Activated T-cell treated with anti-CD3 and anti-CD28 coated beads, Interleukin-2, amount 50 U/mL, for 72 hours (primary cell): ENCODE data around the gene PLEKHG5. TPM values are rescaled to one million over a fixed set of nuclear protein-coding genes. Genes with fewer than 3 reads are reported as not detected.

ENCODE experiments used
- ATAC-seq, 2 donors: fragments of 150-1000 bp; cut with Tn5 transposase; replicated peaks in 1 of 2; 2 replicates each; pipeline ENCODE4 v1.10.0; 2021; ENCODE audit warnings: moderate library complexity in 2 of 2, mild to moderate bottlenecking in 1 of 2
- DNase-seq, 2 donors: peaks; one replicate each; pipeline ENCODE4 v3.0.0; 2021 to 2022; ENCODE audit warnings: mixed read lengths in 1 of 2
- H3K27ac Mint-ChIP-seq: one replicate; pipeline ENCODE4 v1.8.0; 2022; ENCODE audit warnings: mild to moderate bottlenecking, moderate library complexity, mixed read lengths
- H3K27me3 Mint-ChIP-seq: one replicate; pipeline ENCODE4 v1.8.0; 2022; ENCODE audit warnings: low read depth, mixed read lengths
- H3K36me3 Mint-ChIP-seq, 2 donors: one replicate each; pipeline ENCODE4 v1.8.0; 2022; ENCODE audit warnings: mixed read lengths in 2 of 2, mild to moderate bottlenecking in 1 of 2; ENCODE audit not compliant: insufficient read depth in 2 of 2
- H3K4me1 Mint-ChIP-seq: one replicate; pipeline ENCODE4 v1.8.0; 2022; ENCODE audit warnings: low read depth, mixed read lengths
- H3K4me3 Mint-ChIP-seq, 2 donors: one replicate each; pipeline ENCODE4 v1.8.0; 2022; ENCODE audit warnings: mild to moderate bottlenecking in 2 of 2, mixed read lengths in 2 of 2, moderate library complexity in 2 of 2
- H3K9me3 Mint-ChIP-seq, 2 donors: one replicate each; pipeline ENCODE4 v1.8.0; 2022; ENCODE audit warnings: mixed read lengths in 2 of 2
- total RNA-seq, 2 donors: library from RNA; stranded (reverse); gene quantifications; one replicate each; pipeline ENCODE4 v1.2.3, GENCODE V29; 2022

PLEKHG5 gene
- total RNA-seq, 2 donors from 2014 or later: 2.6 to 3.2 TPM

GRCh38 chr1:6420454-6421042 is 70.9 kb downstream of the PLEKHG5 start:
- no peaks in the 10 kb centered on the region for H3K36me3 Mint-ChIP-seq
- peak overlapping the region; percentile 47 to 67 for H3K4me3 Mint-ChIP-seq
- H3K9me3 Mint-ChIP-seq: no peaks in the 10 kb centered on the region
- H3K4me1 Mint-ChIP-seq: peaks cover 15% of the 10 kb centered on the region
- DNase-seq (peak; percentile 26 to 35), ATAC-seq (no peak)
- H3K27me3 Mint-ChIP-seq: peaks cover 58% of the 10 kb centered on the region
- H3K27ac Mint-ChIP-seq: no peak overlapping the region

GRCh38 chr1:6419804-6420453 is 71.5 kb downstream of the PLEKHG5 start, which contains the start of gene HES2:
Gene HES2 (minus strand): TSS chr1:6419919. CDS start chr1:6419820, 99 bp downstream.
- Mint-ChIP-seq H3K27ac (no peak within 1 kb of the TSS), H3K27me3 (peaks cover 64% of the 10 kb centered on the region), H3K4me3 (peak within 1 kb of the TSS; percentile 47 to 67), H3K9me3 (no peaks in the 10 kb centered on the region), H3K36me3 (no peaks in the 10 kb centered on the region), H3K4me1 (peaks cover 20% of the 10 kb centered on the region)
- ATAC-seq: peak; percentile 24 to 27
- DNase-seq: peak; percentile 25 to 29

GRCh38 chr1:6419397-6419803 is 72.1 kb downstream of the PLEKHG5 start:
- H3K9me3 Mint-ChIP-seq: no peaks in the 10 kb centered on the region
- peaks cover 24% of the 10 kb centered on the region for H3K4me1 Mint-ChIP-seq
- H3K27me3 Mint-ChIP-seq: peaks cover 67% of the 10 kb centered on the region
- DNase-seq (peak; percentile 15 to 26), ATAC-seq (peak in 1 of 2 donors; percentile 7)
- no peaks in the 10 kb centered on the region for H3K36me3 Mint-ChIP-seq
- H3K27ac Mint-ChIP-seq: no peak overlapping the region
- H3K4me3 Mint-ChIP-seq: peak overlapping the region in 1 of 2 donors; percentile 61

GRCh38 chr1:6418668-6419396 is 72.6 kb downstream of the PLEKHG5 start:
- Mint-ChIP-seq H3K36me3 (no peaks in the 10 kb centered on the region), H3K4me1 (peaks cover 22% of the 10 kb centered on the region), H3K27ac (no peak overlapping the region), H3K4me3 (peak overlapping the region in 1 of 2 donors; percentile 61), H3K27me3 (peaks cover 66% of the 10 kb centered on the region), H3K9me3 (no peaks in the 10 kb centered on the region)
- ATAC-seq (no peak), DNase-seq (no peak)

GRCh38 chr1:6417961-6418667 is 73.4 kb downstream of the PLEKHG5 start:
- DNase-seq (no peak), ATAC-seq (no peak)
- Mint-ChIP-seq H3K36me3 (no peaks in the 10 kb centered on the region), H3K4me3 (no peak overlapping the region), H3K9me3 (no peaks in the 10 kb centered on the region), H3K27me3 (peaks cover 65% of the 10 kb centered on the region), H3K27ac (no peak overlapping the region), H3K4me1 (peaks cover 21% of the 10 kb centered on the region)

Other genes starting within 250 kb of the PLEKHG5 start
- not detected for gene HES3, start 247.5 kb downstream of the PLEKHG5 start, total RNA-seq
- gene GPR153, start 230.6 kb downstream of the PLEKHG5 start, total RNA-seq: 1 to 10 TPM in 1 of 2 donors, under 1 TPM in 1; 0.62 to 1.6 TPM
- gene ACOT7, start 97.9 kb downstream of the PLEKHG5 start, total RNA-seq: 10 to 100 TPM; 32.1 to 37.6 TPM
- 1 to 10 TPM in 1 of 2 donors, under 1 TPM in 1; 0.44 to 1.2 TPM for gene HES2, start 71.7 kb downstream of the PLEKHG5 start, total RNA-seq
- 1 to 10 TPM; 1.3 to 2.0 TPM for gene ESPN, start 66.9 kb downstream of the PLEKHG5 start, total RNA-seq
- gene TNFRSF25, start 25.5 kb downstream of the PLEKHG5 start, total RNA-seq: 100 to 1,000 TPM in 1 of 2 donors, 10 to 100 TPM in 1; 89.2 to 101 TPM
- gene NOL9, start 62.8 kb upstream of the PLEKHG5 start, total RNA-seq: 10 to 100 TPM; 35.8 to 42.3 TPM
- gene TAS1R1, start 63.6 kb upstream of the PLEKHG5 start, total RNA-seq: not detected
- gene ZBTB48, start 88.3 kb upstream of the PLEKHG5 start, total RNA-seq: 10 to 100 TPM; 39.2 to 50.6 TPM
- 10 to 100 TPM; 24.2 to 26.1 TPM for gene KLHL21, start 111.2 kb upstream of the PLEKHG5 start, total RNA-seq
- gene PHF13, start 122.1 kb upstream of the PLEKHG5 start, total RNA-seq: 10 to 100 TPM; 16.5 to 19.3 TPM
- 10 to 100 TPM; 27.0 to 30.5 TPM for gene THAP3, start 133.2 kb upstream of the PLEKHG5 start, total RNA-seq
- 10 to 100 TPM; 39.7 to 56.0 TPM for gene DNAJC11, start 210.1 kb upstream of the PLEKHG5 start, total RNA-seq